Measurements from ENCODE around the gene TXNIP. TPM values are rescaled to one million over a fixed set of nuclear protein-coding genes. Genes with fewer than 3 reads are reported as not detected.

Gene TXNIP
- total and polyA plus RNA-seq, 2 of the 4 experiments (the other 2 are of a cell fraction): 36.4 to 77.2 TPM

GRCh38 chr1:146007489-146008133 is 11.2 kb upstream of the TXNIP start:
- CTCF ChIA-PET: interaction anchor here (0.6 to 1.6 kb wide), 9 partner anchors 9 to 162 kb away, joined by 3 to 29 read pairs (median 4); partner anchors contain the start of genes NUDT17 and PIAS3
- H4K91ac ChIP-seq (ENCODE audit: insufficient read depth, low read depth, low read length): no peak overlapping the region
- H3K4me2 ChIP-seq (ENCODE audit: low read depth, low read length): no peak overlapping the region
- H2BK15ac ChIP-seq (ENCODE audit: low read depth, low read length): no peak overlapping the region
- POLR2A ChIA-PET (ENCODE audit: unreplicated experiment): interaction anchor here (1.0 kb wide), 1 partner anchor 29 kb away, joined by 3 read pairs; no protein-coding TSS in a partner anchor
- no TSS peak for BruUV-seq (replicated peaks)
- no peak overlapping the region for H3K14ac ChIP-seq (replicated peaks; ENCODE audit: low read depth, low read length)
- in situ Hi-C loops (cut with MboI; ENCODE audit: low sequenced_read_pairs) (loop anchor here (5.0 kb wide), 1 partner anchor 35 kb away; no protein-coding TSS in a partner anchor), dilution Hi-C loops (cut with HindIII; ENCODE audit: low sequenced_read_pairs, unreplicated experiment) (no loop called here), intact Hi-C loops (cut with micrococcal nuclease) (no loop called here)
- H2AFZ ChIP-seq (replicated peaks; ENCODE audit: low read length, poor library complexity): no peak overlapping the region
- no peaks in the 10 kb centered on the region for H3K79me1 ChIP-seq (ENCODE audit: low read depth in 1 of 2, low read length in 2 of 2)
- no peak overlapping the region for H3K27ac ChIP-seq (ENCODE audit: insufficient read depth, low read length)
- no peak overlapping the region for H2AK5ac ChIP-seq (ENCODE audit: low read depth, low read length)
- H2AK9ac ChIP-seq (replicated peaks; ENCODE audit: low read depth, low read length, poor library complexity): no peak overlapping the region
- DNase-seq (no peak), ATAC-seq (ENCODE audit: low read depth) (no peak)
- 0 out of 2 replicates have a peak, but pooled peaks cover 2% of the 10 kb centered on the region for H3K4me1 ChIP-seq (ENCODE audit: control insufficient read depth, insufficient read depth, low read length)
- no peak overlapping the region for H3K18ac ChIP-seq (ENCODE audit: low read depth, low read length)
- H4K20me1 ChIP-seq (ENCODE audit: insufficient read depth, low read length): no peaks in the 10 kb centered on the region
- H4K5ac ChIP-seq (ENCODE audit: low read depth, low read length): no peak overlapping the region
- H3K9ac ChIP-seq (ENCODE audit: low read depth, low read length): no peak overlapping the region
- H2BK20ac ChIP-seq (ENCODE audit: low read depth, low read length): no peak overlapping the region
- no peak for TF ChIP-seq POLR2A (IDR thresholded peaks at IDR 0.05; ENCODE audit: low read depth, low read length)
- no peak for TF ChIP-seq NFE2L2 (IDR thresholded peaks at IDR 0.05; ENCODE audit: low read depth, low read length)
- TF ChIP-seq ELK1 (IDR thresholded peaks at IDR 0.05; ENCODE audit: borderline replicate concordance, low read depth, low read length): no peak
- TF ChIP-seq CEBPB (IDR thresholded peaks at IDR 0.05; ENCODE audit: low read depth, low read length): no peak
- no peak for TF ChIP-seq RAD21 (IDR thresholded peaks at IDR 0.05; ENCODE audit: low read length)
- no peak for TF ChIP-seq SMC3 (IDR thresholded peaks at IDR 0.05; ENCODE audit: low read depth, low read length)
- TF ChIP-seq MAFK (IDR thresholded peaks at IDR 0.05; ENCODE audit: low read depth, low read length): no peak
- TF ChIP-seq FOS (IDR thresholded peaks at IDR 0.05; ENCODE audit: low read depth, low read length): no peak
- no peak for TF ChIP-seq RFX5 (IDR thresholded peaks at IDR 0.05; ENCODE audit: low read depth, low read length)
- no peak for TF ChIP-seq MXI1 (IDR thresholded peaks at IDR 0.05; ENCODE audit: borderline replicate concordance, low read depth, low read length)
- TF ChIP-seq CTCF (conservative IDR thresholded peaks at IDR 0.05; ENCODE audit: low read depth, low read length): no peak
- no peak for TF ChIP-seq RCOR1 (IDR thresholded peaks at IDR 0.05; ENCODE audit: insufficient replicate concordance, low read length)
- TF ChIP-seq BHLHE40 (IDR thresholded peaks at IDR 0.05; ENCODE audit: low read depth, low read length): no peak
- TF ChIP-seq MAZ (IDR thresholded peaks at IDR 0.05; ENCODE audit: borderline replicate concordance, low read depth, low read length): no peak
- no peak for TF ChIP-seq CHD1 (IDR thresholded peaks at IDR 0.05; ENCODE audit: low read depth, low read length)
- TF ChIP-seq USF2 (IDR thresholded peaks at IDR 0.05; ENCODE audit: low read depth, low read length): no peak
- H2BK120ac ChIP-seq (ENCODE audit: low read depth, low read length): no peak overlapping the region
- H3K4ac ChIP-seq (ENCODE audit: low read depth, low read length): no peak overlapping the region
- no CpG with 5 or more reads among the region's 8 CpGs for WGBS, 2 experiments (ENCODE audit: extremely low coverage in 2 of 2, insufficient read length in 1 of 2)
- H3K36me3 ChIP-seq (ENCODE audit: control insufficient read depth, insufficient read depth, low read length): no peaks in the 10 kb centered on the region
- H2BK5ac ChIP-seq (ENCODE audit: low read depth, low read length, poor library complexity, severe bottlenecking): no peak overlapping the region
- H3K27me3 ChIP-seq (ENCODE audit: control insufficient read depth, insufficient read depth, low read length): no peaks in the 10 kb centered on the region
- no peak overlapping the region for H3K4me3 ChIP-seq (ENCODE audit: insufficient read depth, low read depth, low read length)
- H3K9me1 ChIP-seq (ENCODE audit: insufficient read depth, low read length): no peaks in the 10 kb centered on the region
- no peak overlapping the region for H3K23ac ChIP-seq (ENCODE audit: low read depth, low read length)
- no peak overlapping the region for H3K56ac ChIP-seq (ENCODE audit: extremely low read depth, insufficient read depth, low read length)
- no peaks in the 10 kb centered on the region for H3K9me3 ChIP-seq (ENCODE audit: control insufficient read depth, insufficient read depth, low read length)
- H4K8ac ChIP-seq (ENCODE audit: low read depth in 2 of 2, low read length in 2 of 2): no peak overlapping the region
